Activated naive CD4-positive, alpha-beta T cell treated with anti-CD3 and anti-CD28 coated beads, Interleukin-2, amount 50 U/mL, for 72 hours (primary cell): ENCODE results near the gene PINLYP. TPM values are rescaled to one million over a fixed set of nuclear protein-coding genes. Genes with fewer than 3 reads are reported as not detected.

Experiments used
- ATAC-seq, 2 donors: fragments of 150-1000 bp; cut with Tn5 transposase; 2 replicates each; pipeline ENCODE4 v1.10.0; 2021; ENCODE audit warnings: mild to moderate bottlenecking in 2 of 2, moderate library complexity in 2 of 2
- DNase-seq, 2 donors: peaks; one replicate each; pipeline ENCODE4 v3.0.0; 2021 to 2022; ENCODE audit warnings: low spot score in 2 of 2
- H3K27ac Mint-ChIP-seq, 2 donors: one replicate each; pipeline ENCODE4 v1.8.0; 2022; ENCODE audit warnings: mild to moderate bottlenecking in 2 of 2, mixed read lengths in 2 of 2
- H3K36me3 Mint-ChIP-seq, 2 donors: one replicate each; pipeline ENCODE4 v1.8.0; 2022; ENCODE audit warnings: mixed read lengths in 2 of 2
- H3K9me3 Mint-ChIP-seq, 2 donors: one replicate each; pipeline ENCODE4 v1.8.0; 2022; ENCODE audit warnings: mixed read lengths in 2 of 2
- total RNA-seq, 2 donors: library from RNA; stranded (reverse); gene quantifications; one replicate each; pipeline ENCODE4 v1.2.3, GENCODE V29; 2022

Gene PINLYP
- total RNA-seq, 2 donors from 2014 or later, result 6.5 to 9.0 TPM

- DNase-seq (no peak), ATAC-seq (no peak)
- Mint-ChIP-seq H3K9me3 (no peaks in the 10 kb centered on the region), H3K27ac (peak overlapping the region in 1 of 2 donors; percentile 2), H3K36me3 (no peaks in the 10 kb centered on the region)
These were observed 31.9 kb downstream of the PINLYP start for GRCh38 chr19:43607238-43608205.

DNA sequence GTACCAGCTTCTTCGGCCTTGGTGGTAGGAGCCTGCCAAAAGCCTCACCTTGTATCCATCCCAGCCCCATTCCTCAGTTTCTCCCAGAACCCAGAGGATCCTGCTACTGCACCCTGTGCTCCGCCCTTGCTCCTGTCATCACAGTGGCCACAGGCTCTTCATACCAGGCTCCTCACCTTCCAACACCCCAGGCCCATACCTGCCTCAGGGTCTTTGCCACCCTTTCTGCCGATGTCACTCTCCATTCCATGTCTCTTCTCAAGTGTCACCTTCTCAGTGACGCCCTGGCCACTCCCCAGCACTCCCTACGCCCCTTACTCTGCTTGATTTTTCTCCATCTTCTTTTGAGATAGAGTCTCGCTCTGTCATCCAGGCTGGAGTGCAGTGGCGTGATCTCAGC lies 34.3 kb downstream of the PINLYP start:
- Mint-ChIP-seq H3K27ac (peak overlapping the region in 1 of 2 donors; percentile 76), H3K36me3 (no peaks in the 10 kb centered on the region), H3K9me3 (no peaks in the 10 kb centered on the region)
- ATAC-seq (no peak), DNase-seq (no peak)

GRCh38 chr19:43610493-43610892 lies 34.9 kb downstream of the PINLYP start:
- H3K36me3 Mint-ChIP-seq, result no peaks in the 10 kb centered on the region
- peak overlapping the region; percentile 67 to 76 for H3K27ac Mint-ChIP-seq
- DNase-seq (no peak), ATAC-seq (no peak)
- no peaks in the 10 kb centered on the region for H3K9me3 Mint-ChIP-seq

- ATAC-seq (no peak), DNase-seq (no peak)
- Mint-ChIP-seq H3K36me3 (no peaks in the 10 kb centered on the region), H3K27ac (peak within 1 kb of the TSS; percentile 67 to 76), H3K9me3 (no peaks in the 10 kb centered on the region)
These were observed 36.2 kb downstream of the PINLYP start, which contains the start of gene SRRM5 for GRCh38 chr19:43611788-43612187. Gene SRRM5, plus strand, starts transcription at chr19:43612088. Its CDS starts 34 bp downstream, at chr19:43612122.

DNA sequence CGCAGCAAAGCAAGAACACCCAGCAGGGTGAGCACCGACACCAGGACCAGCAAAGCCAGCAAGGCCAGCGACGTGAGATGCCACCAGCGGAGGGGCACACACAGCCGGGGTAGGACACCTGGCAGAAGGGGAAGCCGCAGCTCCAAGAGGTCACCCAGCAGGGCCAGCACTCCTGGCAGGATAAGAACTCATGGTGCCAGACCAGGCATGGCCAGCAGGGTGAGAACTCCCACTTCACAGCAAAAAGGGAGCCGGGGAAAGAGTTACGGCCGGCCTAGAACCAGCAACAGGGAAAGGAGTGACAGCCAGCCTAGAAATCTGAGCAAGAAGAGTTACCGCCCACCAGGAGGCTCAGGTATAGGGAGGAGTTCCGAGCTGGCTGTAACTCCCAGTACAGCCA lies 36.8 kb downstream of the PINLYP start:
- H3K27ac Mint-ChIP-seq, result peak overlapping the region in 1 of 2 donors; percentile 64
- H3K36me3 Mint-ChIP-seq, result no peaks in the 10 kb centered on the region
- H3K9me3 Mint-ChIP-seq, result no peaks in the 10 kb centered on the region
- DNase-seq (no peak), ATAC-seq (no peak)

GRCh38 chr19:43616306-43616705 lies 40.7 kb downstream of the PINLYP start:
- peak overlapping the region in 1 of 2 donors; percentile 34 for H3K27ac Mint-ChIP-seq
- H3K36me3 Mint-ChIP-seq, result no peaks in the 10 kb centered on the region
- H3K9me3 Mint-ChIP-seq, result no peaks in the 10 kb centered on the region
- ATAC-seq (no peak), DNase-seq (no peak)

GRCh38 chr19:43616954-43617353 lies 41.4 kb downstream of the PINLYP start:
- DNase-seq (no peak), ATAC-seq (no peak)
- Mint-ChIP-seq H3K36me3 (no peaks in the 10 kb centered on the region), H3K9me3 (no peaks in the 10 kb centered on the region), H3K27ac (peak overlapping the region; percentile 4 to 34)

DNA sequence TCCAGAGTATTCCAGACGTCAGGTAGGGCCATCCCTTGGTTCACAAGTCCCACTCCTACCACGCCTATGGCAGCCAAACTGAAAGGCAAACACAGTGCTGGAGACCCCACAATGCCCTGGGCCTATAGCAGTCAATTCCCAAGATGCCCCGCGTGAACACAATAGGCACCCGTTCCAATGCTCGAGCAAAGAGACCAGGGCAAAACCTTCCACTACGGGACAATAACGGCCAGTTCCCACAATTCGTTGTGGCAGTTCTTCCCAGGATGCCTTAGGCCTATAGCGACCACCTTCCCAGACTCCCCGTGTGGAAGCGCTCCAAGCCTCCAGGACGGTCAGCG lies 43.3 kb downstream of the PINLYP start:
- ATAC-seq (peak; percentile 22 to 58), DNase-seq (peak in 1 of 2 donors; percentile 53)
- H3K36me3 Mint-ChIP-seq, result no peaks in the 10 kb centered on the region
- peak overlapping the region; percentile 96 to 97 for H3K27ac Mint-ChIP-seq
- no peaks in the 10 kb centered on the region for H3K9me3 Mint-ChIP-seq

GRCh38 chr19:43619262-43620060 lies 43.9 kb downstream of the PINLYP start, which contains the start of gene ZNF428:
Gene ZNF428, minus strand, starts transcription at chr19:43619629. Its CDS starts 5,325 bp downstream, at chr19:43614304.
- peak; percentile 91 to 93 for ATAC-seq
- H3K9me3 Mint-ChIP-seq, result no peaks in the 10 kb centered on the region

DNA sequence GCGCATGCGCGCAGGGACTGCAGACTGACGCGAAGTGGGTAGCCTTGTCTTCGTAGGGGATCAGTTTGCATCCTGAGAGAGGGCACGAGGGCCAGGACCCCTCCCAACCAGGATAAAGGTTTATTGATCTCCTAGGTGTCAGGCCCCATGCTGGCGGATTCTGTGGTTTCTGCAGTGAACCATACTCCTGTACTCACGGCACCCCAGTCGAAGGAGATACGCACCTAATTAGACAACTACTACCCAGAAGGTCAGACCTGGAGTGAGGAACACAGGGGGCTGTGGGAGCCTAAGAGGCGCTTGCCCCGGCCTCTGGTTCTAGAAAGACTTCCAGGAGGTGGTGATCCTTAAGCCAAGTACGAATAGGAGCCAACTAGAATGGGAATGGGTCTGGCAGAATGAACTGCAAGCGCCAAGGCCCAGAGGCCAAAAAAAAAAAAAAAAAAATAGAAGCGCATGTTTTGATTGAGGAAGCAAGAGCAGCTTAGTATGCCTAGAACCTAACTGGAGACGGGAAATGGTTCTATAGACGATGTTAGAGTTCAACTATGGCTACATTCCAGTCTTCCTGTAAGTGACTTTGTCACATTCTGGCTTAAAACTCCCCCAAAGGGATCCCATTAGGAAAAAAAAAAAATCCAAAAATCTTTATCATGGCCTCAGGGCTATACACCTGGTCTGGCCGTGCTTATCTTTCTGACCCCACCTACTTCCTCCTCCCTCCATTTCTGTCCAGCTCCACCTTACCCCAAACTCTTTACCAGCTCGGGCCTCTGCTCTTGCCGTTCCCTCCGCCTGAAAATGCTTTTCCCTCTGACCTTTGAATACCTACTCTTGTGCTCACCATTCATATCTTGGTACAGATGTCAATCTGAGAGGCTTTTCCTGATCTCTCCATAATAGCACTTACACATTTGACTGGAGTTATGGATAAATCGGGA lies 44.7 kb downstream of the PINLYP start:
- Mint-ChIP-seq H3K36me3 (no peaks in the 10 kb centered on the region), H3K9me3 (no peaks in the 10 kb centered on the region), H3K27ac (peak overlapping the region; percentile 96 to 99)
- ATAC-seq, result no peak
- peak in 1 of 2 donors; percentile 84 for DNase-seq

More at GRCh38 chr19:43619262-43620060, 43.9 kb downstream of the PINLYP start, which contains the start of gene ZNF428:
- peak; percentile 87 to 93 for DNase-seq
- Mint-ChIP-seq H3K36me3 (no peaks in the 10 kb centered on the region), H3K27ac (peak within 1 kb of the TSS; percentile 96 to 99)

GRCh38 chr19:43622070-43622469 lies 46.5 kb downstream of the PINLYP start:
- ATAC-seq (no peak), DNase-seq (no peak)
- Mint-ChIP-seq H3K27ac (no peak overlapping the region), H3K9me3 (no peaks in the 10 kb centered on the region), H3K36me3 (no peaks in the 10 kb centered on the region)

- no peak for ATAC-seq
- Mint-ChIP-seq H3K27ac (no peak overlapping the region), H3K9me3 (no peaks in the 10 kb centered on the region), H3K36me3 (no peaks in the 10 kb centered on the region)
- no peak for DNase-seq
These were observed 47.4 kb downstream of the PINLYP start for GRCh38 chr19:43622956-43623355.

DNA sequence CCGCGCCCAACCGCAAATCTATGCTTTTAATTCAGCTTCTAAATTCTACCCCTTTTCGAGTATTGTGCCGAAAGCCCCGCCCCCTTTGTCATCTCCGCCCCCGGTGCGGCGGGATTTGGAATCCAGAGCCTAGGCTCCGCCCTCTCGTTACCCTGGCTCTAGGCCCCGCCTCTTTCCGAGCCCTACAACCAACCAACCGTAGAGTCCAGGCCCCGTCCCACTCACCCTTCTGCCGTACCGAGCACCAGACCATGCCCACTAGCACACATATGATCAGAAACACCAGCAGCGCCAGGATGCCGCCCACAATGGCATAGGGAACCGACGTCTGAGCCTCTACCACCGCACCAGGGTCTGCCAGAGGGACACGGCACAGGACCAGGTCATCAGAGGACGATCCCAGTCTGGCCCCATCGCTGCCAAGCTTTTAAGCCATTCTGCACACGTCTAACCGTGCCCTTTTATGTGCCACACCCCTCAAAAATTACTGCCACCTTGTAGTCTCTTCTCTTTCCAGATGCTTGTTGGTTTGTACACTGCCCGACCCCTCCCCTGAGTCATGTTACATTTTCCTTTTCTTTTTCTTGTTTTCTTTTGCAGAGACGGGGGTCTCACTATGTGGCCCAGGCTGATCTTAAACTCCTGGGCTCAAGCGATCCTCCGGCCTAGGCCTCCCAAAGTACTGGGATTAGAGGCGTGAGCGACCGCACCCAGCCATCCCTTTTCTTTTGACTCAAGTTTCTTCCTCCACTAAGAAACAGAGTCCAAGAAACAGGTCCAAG lies 48.5 kb downstream of the PINLYP start:
- ATAC-seq, result no peak
- Mint-ChIP-seq H3K27ac (no peak overlapping the region), H3K9me3 (no peaks in the 10 kb centered on the region), H3K36me3 (no peaks in the 10 kb centered on the region)
- no peak for DNase-seq

- peak; percentile 81 to 92 for DNase-seq
- ATAC-seq, result peak; percentile 83 to 93
- H3K9me3 Mint-ChIP-seq, result no peaks in the 10 kb centered on the region
- H3K36me3 Mint-ChIP-seq, result no peaks in the 10 kb centered on the region
- H3K27ac Mint-ChIP-seq, result no peak overlapping the region
These were observed 49.3 kb downstream of the PINLYP start for GRCh38 chr19:43624933-43625332.

GRCh38 chr19:43625918-43626579 lies 50.4 kb downstream of the PINLYP start:
- Mint-ChIP-seq H3K36me3 (no peaks in the 10 kb centered on the region), H3K9me3 (no peaks in the 10 kb centered on the region), H3K27ac (no peak overlapping the region)
- ATAC-seq (no peak), DNase-seq (no peak)
